HG03520 (cell line): Measurements from ENCODE around the gene CCDC83.

Experiments
- ATAC-seq: cut with Tn5 transposase; IDR thresholded peaks from one replicate; pipeline ENCODE4 v1.9.1; 2021; ENCODE audit warnings: mild to moderate bottlenecking, moderate library complexity; ENCODE audit not compliant: unreplicated experiment

The CCDC83 gene

GRCh38 chr11:85855341-85855656 lies at the start of gene CCDC83:
CCDC83 (plus strand) TSS chr11:85855383; CDS start chr11:85865124, 9,741 bp downstream.
- no peak for ATAC-seq

- no peak for ATAC-seq
Measured at GRCh38 chr11:85805387-85805786, 49.8 kb upstream of the CCDC83 start.

GRCh38 chr11:85806016-85806415 lies 49.2 kb upstream of the CCDC83 start:
- no peak for ATAC-seq

GRCh38 chr11:85806876-85807275 lies 48.3 kb upstream of the CCDC83 start:
- ATAC-seq = no peak

GRCh38 chr11:85809191-85809590 lies 46.0 kb upstream of the CCDC83 start:
- ATAC-seq = peak; percentile 69

GRCh38 chr11:85809863-85810262 lies 45.3 kb upstream of the CCDC83 start:
- ATAC-seq = no peak

DNA sequence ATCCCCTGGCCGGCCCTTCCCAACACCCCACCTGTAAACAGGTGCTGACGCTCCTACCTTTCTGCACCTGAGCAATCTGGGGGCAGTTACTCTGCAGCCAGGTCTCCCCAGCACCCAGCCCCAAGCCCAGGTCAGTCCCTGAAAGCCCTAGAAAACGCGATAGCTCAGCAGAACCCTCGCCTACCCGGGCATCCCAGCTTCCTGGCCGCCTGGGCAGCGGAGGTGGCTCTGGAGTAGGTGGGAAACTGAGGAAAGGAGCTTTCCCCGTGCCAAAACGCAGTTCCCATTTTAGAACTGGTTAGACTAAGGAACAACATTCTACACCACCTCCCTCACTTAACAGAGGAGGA lies 44.7 kb upstream of the CCDC83 start:
- ATAC-seq = no peak

DNA sequence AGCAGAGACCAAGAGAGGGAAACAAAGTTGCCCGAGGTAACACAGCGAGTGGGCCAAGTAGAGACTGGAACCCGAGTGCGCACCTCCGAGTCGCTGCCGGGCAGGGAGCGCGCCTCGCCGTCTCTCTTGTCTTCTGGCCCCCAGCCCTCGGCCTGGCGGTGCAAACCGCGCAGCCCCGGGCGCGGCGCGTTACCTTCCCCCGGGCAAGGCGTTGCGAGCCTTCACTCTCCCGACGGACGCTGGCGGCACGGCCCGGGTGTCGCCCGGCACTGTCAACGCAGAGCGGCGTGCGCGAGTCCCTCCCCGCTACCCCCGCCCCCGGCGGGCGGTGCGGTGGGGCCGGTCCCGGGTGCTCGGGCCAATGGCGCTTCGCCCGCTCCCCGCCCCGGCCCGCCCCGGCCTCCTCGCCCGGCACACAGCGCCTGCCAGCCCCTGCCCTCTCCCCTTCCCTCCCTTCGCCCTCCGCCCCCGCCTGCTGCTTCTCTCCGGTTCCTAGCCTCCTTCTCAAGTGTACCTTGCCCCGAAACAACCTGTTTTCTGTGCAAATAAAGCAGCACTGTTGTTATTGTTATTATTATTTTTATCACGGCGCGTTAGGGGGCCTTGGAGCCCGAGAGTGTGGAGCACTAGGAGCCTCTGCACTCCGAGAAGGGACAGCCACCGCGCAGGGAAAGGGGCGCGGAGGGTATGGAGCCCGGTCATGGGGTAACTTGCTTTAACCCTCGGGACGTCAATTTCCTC lies 44.1 kb upstream of the CCDC83 start, which contains the start of gene SYTL2:
Gene SYTL2, minus strand, starts transcription at position 271 of the 741 bp plus-strand sequence. CDS start 53,416 bp downstream, outside the sequence.
- peak; percentile 59 for ATAC-seq

GRCh38 chr11:85811624-85812023 lies 43.6 kb upstream of the CCDC83 start:
- ATAC-seq = no peak

GRCh38 chr11:85813721-85814120 lies 41.5 kb upstream of the CCDC83 start:
- ATAC-seq = no peak

- no peak for ATAC-seq
Measured at GRCh38 chr11:85815186-85815931, 39.8 kb upstream of the CCDC83 start.

- no peak for ATAC-seq
Measured at GRCh38 chr11:85819441-85819840, 35.7 kb upstream of the CCDC83 start.

GRCh38 chr11:85821636-85822035 lies 33.5 kb upstream of the CCDC83 start:
- ATAC-seq = no peak

DNA sequence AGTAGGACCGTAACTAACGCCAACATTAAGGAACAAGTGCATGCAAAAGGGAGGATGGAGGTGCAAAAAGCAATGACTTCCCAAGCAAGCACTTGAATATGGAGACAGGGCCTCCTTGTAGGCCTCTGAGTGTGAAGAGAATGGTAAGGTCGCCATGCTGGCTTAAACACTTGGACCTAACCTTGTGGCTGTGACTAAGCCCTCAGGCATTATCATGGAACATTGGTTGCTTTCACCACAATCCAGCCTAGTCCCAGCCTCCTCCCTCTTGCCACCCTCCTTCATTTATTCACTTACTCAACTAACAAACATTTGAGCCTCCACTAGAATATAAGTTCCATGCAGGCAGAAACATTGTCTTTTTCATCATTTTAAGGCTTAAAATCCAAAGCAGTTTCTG lies 32.4 kb upstream of the CCDC83 start:
- ATAC-seq = no peak

- ATAC-seq = no peak
Measured at GRCh38 chr11:85823816-85824215, 31.4 kb upstream of the CCDC83 start.

DNA sequence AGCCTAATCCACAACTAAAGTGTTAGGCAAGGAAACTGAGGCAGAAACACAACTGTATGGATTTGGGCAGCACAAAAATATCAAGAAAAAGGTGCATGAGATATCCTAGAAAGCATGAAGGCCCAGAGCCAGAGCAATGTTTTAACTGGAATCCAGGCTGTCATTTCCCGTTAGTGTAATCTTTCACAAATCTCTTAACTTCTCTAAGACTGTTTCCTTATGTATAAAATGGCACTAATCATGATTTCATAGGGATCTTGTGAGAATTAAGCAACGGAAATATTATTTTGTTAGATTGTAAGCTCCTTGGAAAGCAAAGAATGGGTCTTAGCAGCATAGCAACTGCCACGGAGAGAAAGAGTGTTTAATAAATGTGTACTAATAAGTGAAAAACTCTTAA lies 29.6 kb upstream of the CCDC83 start:
- ATAC-seq = no peak

GRCh38 chr11:85826116-85826855 lies 28.9 kb upstream of the CCDC83 start:
- ATAC-seq = no peak

GRCh38 chr11:85827748-85828639 lies 27.2 kb upstream of the CCDC83 start:
- ATAC-seq = no peak

GRCh38 chr11:85828640-85828978 lies 26.6 kb upstream of the CCDC83 start:
- no peak for ATAC-seq

DNA sequence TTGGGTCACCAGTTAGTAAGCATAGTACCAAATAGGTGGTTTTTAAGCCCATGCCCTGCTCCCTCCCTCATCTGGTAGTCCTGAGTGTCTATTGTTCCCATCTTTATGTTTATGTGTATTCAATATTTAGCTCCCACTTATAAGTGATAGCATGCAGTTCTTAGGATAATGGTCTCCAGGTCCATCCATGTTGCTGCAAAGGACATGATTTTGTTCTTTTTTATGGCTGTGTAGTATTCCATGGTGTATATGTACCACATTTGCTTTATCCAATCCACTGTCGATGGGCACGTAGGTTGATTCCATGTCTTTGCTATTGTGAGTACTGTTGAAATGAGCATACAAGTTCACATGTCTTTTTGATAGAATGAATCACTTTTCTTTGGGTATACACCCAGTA lies 26.0 kb upstream of the CCDC83 start:
- ATAC-seq = no peak

- ATAC-seq = no peak
Measured at GRCh38 chr11:85831050-85831449, 24.1 kb upstream of the CCDC83 start.
